ENCODE data around the gene CCDC177.

CCDC177 gene

GRCh38 chr14:69528930-69529329 lies 45.7 kb downstream of the CCDC177 start:
- DNase-seq (ENCODE audit: low spot score) = no peak

DNA sequence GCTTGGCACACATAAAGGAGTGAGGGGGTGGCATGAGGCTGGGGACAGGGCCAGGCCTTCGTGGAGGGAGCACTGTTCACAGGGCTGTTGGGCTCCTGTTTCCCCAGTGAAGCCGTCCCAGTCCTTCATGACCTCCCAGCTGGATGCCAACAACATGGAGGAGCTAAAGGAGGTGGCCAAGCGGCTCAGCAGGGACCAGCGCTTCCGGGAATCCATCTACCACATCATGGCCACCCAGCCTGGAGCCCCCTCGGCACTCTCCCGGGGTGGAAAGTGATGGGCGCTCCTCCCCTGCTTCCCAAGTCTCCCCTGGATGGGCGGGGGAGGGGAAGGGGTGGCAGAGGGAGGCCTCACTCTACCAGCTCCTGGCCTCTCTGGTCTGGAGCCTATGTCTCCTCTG lies 46.5 kb downstream of the CCDC177 start:
- DNase-seq (ENCODE audit: low spot score) = no peak

GRCh38 chr14:69527635-69528034 lies 47.0 kb downstream of the CCDC177 start:
- DNase-seq (ENCODE audit: low spot score) = no peak

DNA sequence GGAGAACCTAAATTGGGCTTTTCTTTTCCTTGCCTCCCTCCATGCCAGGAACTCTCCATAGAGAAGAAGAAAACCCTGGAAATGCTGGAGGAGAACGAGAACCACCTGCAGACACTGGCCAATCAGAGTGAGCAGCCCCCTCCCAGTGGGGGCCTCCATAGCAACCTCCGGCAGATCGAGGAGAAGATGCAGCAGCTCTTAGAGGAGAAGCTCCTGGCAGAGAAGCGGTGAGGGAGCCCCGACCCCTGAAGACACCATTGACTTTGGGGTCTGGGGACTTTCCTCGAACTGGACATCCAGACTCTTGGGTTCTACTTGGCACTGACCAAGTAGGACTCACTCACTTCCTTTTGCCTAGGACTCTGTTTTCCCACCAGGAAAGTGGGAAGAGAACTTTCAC lies 48.8 kb downstream of the CCDC177 start:
- no peak for DNase-seq (ENCODE audit: low spot score)

DNA sequence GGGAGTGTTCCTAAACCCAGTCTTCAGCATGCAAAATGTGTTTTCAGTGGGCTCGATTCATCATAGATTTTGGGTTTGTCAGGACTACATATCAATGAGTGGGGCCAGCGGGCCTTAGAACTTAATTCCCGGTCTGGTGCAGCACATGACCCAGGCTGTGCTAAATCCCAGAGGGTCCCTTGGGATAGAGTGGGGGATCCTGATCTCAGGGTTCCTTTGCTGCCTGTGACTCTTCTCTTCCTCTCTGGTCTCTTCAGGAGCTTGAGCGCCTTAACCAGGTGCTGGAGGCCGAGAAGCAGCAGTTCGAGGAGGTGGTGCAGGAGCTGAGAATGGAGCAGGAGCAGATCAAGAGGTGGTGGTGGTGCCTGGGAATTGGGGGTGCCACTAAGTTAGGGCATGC lies 52.6 kb downstream of the CCDC177 start:
- no peak for DNase-seq (ENCODE audit: low spot score)
